SU-DHL-6 (cell line): Measurements from ENCODE around the gene HESX1.

Source experiments
- H2AFZ ChIP-seq: fragments of 200-600 bp; sonication (generic); 2 replicates; pipeline ENCODE4 v1.6.1; 2014; ENCODE audit warnings: low read depth, mild to moderate bottlenecking, moderate library complexity, mixed read lengths, antibody characterized with exemption, low read length; ENCODE audit not compliant: severe bottlenecking
- H3F3A ChIP-seq: fragments of 200-600 bp; shearing (Covaris generic); 2 replicates; pipeline ENCODE4 v1.6.0; 2016; ENCODE audit warnings: antibody characterized with exemption, mild to moderate bottlenecking; ENCODE audit not compliant: insufficient read depth
- H3K27ac ChIP-seq: fragments of 200-600 bp; sonication (generic); 2 replicates; pipeline ENCODE4 v1.5.1; 2016; ENCODE audit warnings: low read depth, mild to moderate bottlenecking, low read length, moderate library complexity, mixed read lengths
- H3K27me3 ChIP-seq: fragments of 200-600 bp; sonication (generic), shearing (Covaris generic); 2 replicates; pipeline ENCODE4 v1.6.0; 2014; ENCODE audit warnings: mild to moderate bottlenecking, low read length
- H3K36me3 ChIP-seq: fragments of 200-600 bp; sonication (generic); 2 replicates; pipeline ENCODE4 v1.6.1; 2014; ENCODE audit warnings: mild to moderate bottlenecking, low read length, mixed read lengths
- H3K4me2 ChIP-seq: fragments of 300-600, 200-600 bp; shearing (Covaris generic), sonication (generic); 2 replicates; pipeline ENCODE4 v1.6.0; 2014; ENCODE audit warnings: low read length, low read depth, mild to moderate bottlenecking; ENCODE audit not compliant: poor library complexity, severe bottlenecking
- H3K4me3 ChIP-seq: fragments of 200-600 bp; sonication (generic); 2 replicates; pipeline ENCODE4 v1.5.1; 2014; ENCODE audit warnings: antibody characterized with exemption, low read length, mild to moderate bottlenecking, mixed read lengths; ENCODE audit not compliant: insufficient read depth, poor library complexity, severe bottlenecking
- H3K79me2 ChIP-seq: fragments of 200-600 bp; sonication (generic); 2 replicates; pipeline ENCODE4 v1.6.1; 2014; ENCODE audit warnings: mild to moderate bottlenecking, low read length, moderate library complexity; ENCODE audit not compliant: insufficient read depth
- H3K9ac ChIP-seq: fragments of 200-600 bp; sonication (generic); 2 replicates; pipeline ENCODE4 v1.7.0; 2014; ENCODE audit warnings: mild to moderate bottlenecking, low read length
- H3K9me2 ChIP-seq: fragments of 200-600 bp; sonication (generic); replicated peaks from 2 replicates; pipeline ENCODE4 v1.6.1; 2014; ENCODE audit warnings: low read length; ENCODE audit not compliant: insufficient read depth
- H3K9me3 ChIP-seq: fragments of 200-600 bp; sonication (generic); 2 replicates; pipeline ENCODE4 v1.6.1; 2014; ENCODE audit warnings: low read length, mixed read lengths; ENCODE audit not compliant: insufficient read depth
- H4K20me1 ChIP-seq: fragments of 200-600 bp; sonication (generic); 2 replicates; pipeline ENCODE4 v1.6.1; 2014; ENCODE audit warnings: low read depth, mild to moderate bottlenecking, antibody characterized with exemption, low read length, moderate library complexity, mixed read lengths
- EZH2phosphoT487 ChIP-seq: fragments of 200-600 bp; sonication (generic), shearing (Covaris generic); conservative IDR thresholded peaks from 2 replicates; pipeline ENCODE4 v1.6.1; 2018; ENCODE audit warnings: mild to moderate bottlenecking, antibody characterized with exemption, low read length, moderate library complexity, mixed read lengths
- TF ChIP-seq, protein P1 (sequence below): fragments of 200-600 bp; sonication (generic); IDR thresholded peaks from one replicate; pipeline ENCODE4 v1.5.1; 2017; ENCODE audit warnings: antibody characterized with exemption, mild to moderate bottlenecking, low read length, moderate library complexity; ENCODE audit not compliant: insufficient read depth, poor library complexity, severe bottlenecking

Gene HESX1

DNA sequence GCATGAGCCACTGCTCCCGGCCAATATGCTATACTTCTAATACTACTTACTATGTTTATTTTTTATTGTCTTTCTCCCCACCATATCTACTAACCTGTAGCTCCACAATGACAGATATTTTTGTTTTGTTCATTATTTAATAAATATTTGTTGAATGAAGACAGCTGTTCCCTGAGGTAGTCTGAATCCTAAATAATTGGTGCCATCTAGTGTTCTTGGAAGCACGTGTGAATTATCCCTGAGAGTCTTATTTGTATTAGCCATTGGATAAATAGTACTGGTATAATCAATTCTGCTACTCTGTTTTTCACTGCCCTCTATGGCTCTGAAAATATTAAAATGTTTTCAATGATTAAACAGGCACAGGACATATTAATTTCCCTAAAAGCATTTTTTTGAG is 22.1 kb upstream of the HESX1 start:
- H3K27me3 ChIP-seq: no peaks in the 10 kb centered on the region
- H3K4me3 ChIP-seq: no peak overlapping the region
- no peak overlapping the region for H3K4me2 ChIP-seq
- TF ChIP-seq, protein P1, sequence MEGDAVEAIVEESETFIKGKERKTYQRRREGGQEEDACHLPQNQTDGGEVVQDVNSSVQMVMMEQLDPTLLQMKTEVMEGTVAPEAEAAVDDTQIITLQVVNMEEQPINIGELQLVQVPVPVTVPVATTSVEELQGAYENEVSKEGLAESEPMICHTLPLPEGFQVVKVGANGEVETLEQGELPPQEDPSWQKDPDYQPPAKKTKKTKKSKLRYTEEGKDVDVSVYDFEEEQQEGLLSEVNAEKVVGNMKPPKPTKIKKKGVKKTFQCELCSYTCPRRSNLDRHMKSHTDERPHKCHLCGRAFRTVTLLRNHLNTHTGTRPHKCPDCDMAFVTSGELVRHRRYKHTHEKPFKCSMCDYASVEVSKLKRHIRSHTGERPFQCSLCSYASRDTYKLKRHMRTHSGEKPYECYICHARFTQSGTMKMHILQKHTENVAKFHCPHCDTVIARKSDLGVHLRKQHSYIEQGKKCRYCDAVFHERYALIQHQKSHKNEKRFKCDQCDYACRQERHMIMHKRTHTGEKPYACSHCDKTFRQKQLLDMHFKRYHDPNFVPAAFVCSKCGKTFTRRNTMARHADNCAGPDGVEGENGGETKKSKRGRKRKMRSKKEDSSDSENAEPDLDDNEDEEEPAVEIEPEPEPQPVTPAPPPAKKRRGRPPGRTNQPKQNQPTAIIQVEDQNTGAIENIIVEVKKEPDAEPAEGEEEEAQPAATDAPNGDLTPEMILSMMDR: no peak
- TF ChIP-seq EZH2phosphoT487: no peak
- peaks cover 7% of the 10 kb centered on the region; the same call in 1 of the 2 replicates for H3F3A ChIP-seq
- H2AFZ ChIP-seq: no peak overlapping the region
- no peaks in the 10 kb centered on the region for H3K36me3 ChIP-seq
- H3K27ac ChIP-seq: no peak overlapping the region
- no peaks in the 10 kb centered on the region for H3K79me2 ChIP-seq
- no peaks in the 10 kb centered on the region for H3K9me3 ChIP-seq
- H4K20me1 ChIP-seq: no peaks in the 10 kb centered on the region
- no peaks in the 10 kb centered on the region for H3K9me2 ChIP-seq
- H3K9ac ChIP-seq: no peak overlapping the region

- Histone ChIP-seq H3K36me3 (no peaks in the 10 kb centered on the region), H3K9ac (no peak overlapping the region), H3K4me3 (no peak overlapping the region), H3K9me3 (no peaks in the 10 kb centered on the region), H3K79me2 (no peaks in the 10 kb centered on the region), H3K27ac (no peak overlapping the region), H3F3A (no peaks in the 10 kb centered on the region), H3K27me3 (no peaks in the 10 kb centered on the region), H3K9me2 (no peaks in the 10 kb centered on the region), H3K4me2 (no peak overlapping the region), H2AFZ (no peak overlapping the region), H4K20me1 (no peaks in the 10 kb centered on the region)
- TF ChIP-seq, protein P1: no peak
- no peak for TF ChIP-seq EZH2phosphoT487
These were observed 6.6 kb upstream of the HESX1 start for GRCh38 chr3:57206423-57206822.

GRCh38 chr3:57194641-57195040 is 5.1 kb downstream of the HESX1 start:
- H3K9ac ChIP-seq: no peak overlapping the region
- TF ChIP-seq, protein P1: no peak
- TF ChIP-seq EZH2phosphoT487: no peak
- H2AFZ ChIP-seq: no peak overlapping the region
- H3K9me3 ChIP-seq: no peaks in the 10 kb centered on the region
- H3K36me3 ChIP-seq: 0 out of 2 replicates have a peak, but pooled peaks cover 4% of the 10 kb centered on the region
- no peaks in the 10 kb centered on the region for H3F3A ChIP-seq
- H3K27me3 ChIP-seq: no peaks in the 10 kb centered on the region
- no peaks in the 10 kb centered on the region for H3K9me2 ChIP-seq
- no peaks in the 10 kb centered on the region for H3K79me2 ChIP-seq
- H3K4me3 ChIP-seq: no peak overlapping the region
- no peak overlapping the region for H3K27ac ChIP-seq
- no peak overlapping the region for H3K4me2 ChIP-seq
- H4K20me1 ChIP-seq: no peaks in the 10 kb centered on the region
